Stimulated activated CD8-positive, alpha-beta memory T cell treated with anti-CD3 and anti-CD28 coated beads, Interleukin-4, amount 100 ng/mL, for 48 hours (primary cell): ENCODE data around the gene GPC3.
"Not testable (repeated sequence)": the region's sequence is repeated elsewhere in the genome, so short reads cannot be mapped to it uniquely, and the experiment has no call there.

Experiments
- DNase-seq: peaks from one replicate; pipeline ENCODE4 v3.0.0-alpha.2; 2020

Gene GPC3

DNA sequence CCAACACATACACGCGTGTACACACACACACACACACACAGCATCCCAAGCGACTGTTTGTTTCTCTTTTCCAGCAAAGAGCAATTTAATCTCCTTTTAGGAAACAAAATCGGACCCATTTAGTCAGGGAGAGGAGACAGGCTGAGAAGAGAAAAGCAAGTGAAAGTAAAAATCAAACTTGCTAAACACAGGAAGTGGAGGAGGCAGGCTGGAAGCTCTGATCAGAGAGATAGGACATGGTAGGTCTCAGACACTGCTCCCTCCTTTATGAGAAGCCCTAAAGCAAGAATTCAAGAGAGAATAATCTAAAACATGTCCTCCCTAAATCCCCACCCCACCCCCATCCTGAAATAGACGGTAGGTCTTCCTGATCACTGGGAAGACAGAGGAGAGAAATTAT lies 62.3 kb downstream of the GPC3 start:
- no peak for DNase-seq

- no peak for DNase-seq
These were observed 63.0 kb downstream of the GPC3 start for GRCh38 chrX:133922390-133922771.

- peak; percentile 45 for DNase-seq
These were observed 63.5 kb downstream of the GPC3 start for GRCh38 chrX:133921764-133922389.

DNA sequence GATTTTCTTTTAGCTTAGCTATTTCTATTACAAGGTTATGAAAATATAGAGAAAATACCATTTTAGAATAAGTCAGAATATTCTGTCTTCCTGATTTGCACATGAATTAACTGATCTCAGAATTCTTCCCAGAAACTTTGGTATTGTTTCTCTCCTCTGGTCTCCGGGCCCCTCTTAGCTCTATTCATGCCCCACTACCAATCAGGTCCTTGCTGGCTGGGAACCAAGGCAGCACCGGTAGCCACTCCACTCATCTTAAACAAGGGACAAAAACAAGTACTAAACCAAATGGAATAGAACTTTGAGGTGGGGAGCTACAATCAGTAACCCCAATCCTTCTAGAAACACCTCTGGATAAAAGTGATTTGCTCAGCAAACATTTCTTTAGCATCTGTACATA lies 64.3 kb downstream of the GPC3 start:
- DNase-seq, result no peak

GRCh38 chrX:133918361-133918771 lies 67.0 kb downstream of the GPC3 start:
- no peak for DNase-seq

DNA sequence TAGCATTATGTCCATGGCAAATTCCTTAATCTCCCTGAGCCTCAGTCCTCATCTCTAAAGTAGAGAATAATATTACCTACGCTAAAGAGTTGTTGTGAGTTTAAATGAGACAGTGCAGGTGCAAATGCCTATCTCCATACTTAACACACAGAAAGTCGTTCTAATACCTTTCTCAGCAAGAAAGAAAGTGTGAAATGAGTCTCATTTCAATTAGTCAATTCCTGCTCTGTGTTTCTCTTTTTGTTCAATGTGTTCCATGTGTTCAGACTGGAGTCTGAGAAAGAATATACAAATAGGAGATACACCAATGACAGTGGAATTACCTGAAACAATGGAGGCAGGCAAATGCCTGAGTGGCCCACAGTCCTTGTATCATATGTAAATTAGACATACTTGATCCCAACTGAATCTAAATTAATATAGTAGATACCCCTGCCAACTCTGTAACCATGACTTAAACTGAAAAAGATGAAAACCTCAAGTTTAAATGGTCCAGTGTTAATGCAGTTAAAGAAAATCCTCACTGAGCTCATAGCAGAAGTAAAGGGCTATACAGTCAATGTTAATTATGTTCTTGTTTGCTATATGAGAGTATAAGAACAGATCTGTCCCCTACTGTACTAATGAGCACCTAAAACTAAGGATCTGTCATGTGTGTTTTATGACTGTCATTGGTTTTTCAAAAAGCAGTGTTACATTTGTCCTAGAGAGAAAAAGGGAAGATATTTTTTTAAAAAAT lies 68.2 kb downstream of the GPC3 start:
- no peak for DNase-seq

GRCh38 chrX:133913658-133914388 lies 71.6 kb downstream of the GPC3 start:
- no peak for DNase-seq

DNA sequence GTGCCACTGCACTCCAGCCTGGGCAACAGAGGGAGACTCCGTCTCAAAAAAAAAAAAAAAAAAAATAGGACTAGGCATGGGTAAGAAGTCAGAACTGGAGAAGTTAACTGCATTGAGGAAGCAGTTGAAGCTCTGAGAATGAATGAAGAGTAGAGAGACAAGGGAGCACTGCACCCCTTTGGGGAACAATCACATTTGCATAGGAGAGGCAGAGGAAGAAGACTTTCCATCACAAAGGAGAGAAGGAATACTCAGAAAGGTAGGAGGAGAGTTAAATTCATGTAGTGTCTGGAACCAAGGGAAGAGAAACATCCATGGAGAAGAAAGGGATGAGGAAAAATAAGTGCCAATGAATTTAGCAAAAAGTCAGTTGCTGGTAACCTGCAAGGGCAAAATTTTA lies 72.4 kb downstream of the GPC3 start:
- no peak for DNase-seq

DNA sequence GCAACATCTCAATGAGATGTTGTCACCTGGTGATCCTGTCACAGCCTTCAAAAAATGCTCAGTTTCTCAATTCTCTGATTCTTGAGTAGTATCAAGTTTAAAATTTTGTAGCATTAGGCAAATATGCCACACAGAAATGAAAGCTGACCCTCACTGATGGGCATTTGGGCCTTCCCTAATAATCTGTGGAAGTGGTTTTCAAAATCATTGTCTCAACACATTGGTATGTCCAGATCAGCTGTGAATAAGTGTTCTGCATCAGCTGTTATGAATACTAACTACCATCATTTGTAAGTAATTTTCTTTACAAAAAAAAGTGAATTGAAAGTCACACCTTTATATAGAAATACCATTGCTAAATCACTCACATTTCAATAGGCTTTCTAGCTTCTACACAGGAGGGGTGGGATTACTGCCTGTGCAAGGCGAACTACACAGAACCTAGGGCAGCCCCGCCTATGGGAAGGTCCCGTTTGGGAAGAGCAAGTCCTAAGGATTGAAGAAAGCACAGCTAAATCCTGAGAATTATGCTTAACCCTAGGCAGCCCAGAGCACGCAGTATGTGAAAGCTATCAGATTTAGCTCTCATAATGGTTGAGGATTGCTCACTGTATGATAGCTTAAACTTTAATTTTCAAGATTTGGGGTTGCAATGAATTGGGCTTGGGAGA lies 73.4 kb downstream of the GPC3 start:
- no peak for DNase-seq

DNA sequence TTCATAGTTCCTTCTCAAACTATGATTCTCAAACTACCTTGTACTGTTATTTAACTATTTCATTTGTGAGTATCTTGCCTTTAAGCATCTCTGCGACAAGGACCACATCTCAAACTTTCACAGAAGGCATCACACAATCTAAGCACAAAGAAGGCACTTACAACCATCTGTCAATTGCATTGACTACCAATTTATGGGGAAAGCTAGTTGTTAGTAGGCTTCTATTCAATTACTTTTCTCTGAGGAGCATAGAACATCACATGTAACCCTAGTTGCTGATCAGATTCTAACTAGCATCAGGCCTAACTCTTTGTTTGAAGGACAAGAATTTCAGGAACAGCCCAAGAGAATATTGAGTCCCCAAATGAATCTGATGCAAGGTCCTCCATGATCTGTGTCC lies 74.9 kb downstream of the GPC3 start:
- no peak for DNase-seq

DNA sequence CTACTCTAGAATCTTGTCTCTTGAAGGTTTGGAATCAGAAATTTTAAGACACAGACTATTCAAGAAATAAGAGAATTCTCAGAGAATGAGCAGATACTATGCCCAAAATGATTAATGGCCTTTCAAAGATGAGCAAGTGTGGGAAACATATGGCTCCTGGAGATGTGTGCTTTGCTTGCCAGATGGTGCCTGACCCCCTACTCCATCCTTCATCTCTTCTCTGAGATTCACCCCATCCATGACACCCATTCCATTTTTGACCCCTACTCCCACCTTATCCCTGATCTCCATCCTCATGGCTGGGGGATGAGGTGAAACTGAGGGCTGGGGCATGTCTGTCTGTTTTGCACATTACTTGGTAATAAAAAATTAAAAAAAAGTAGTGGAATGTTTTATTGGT lies 75.5 kb downstream of the GPC3 start:
- no peak for DNase-seq

DNA sequence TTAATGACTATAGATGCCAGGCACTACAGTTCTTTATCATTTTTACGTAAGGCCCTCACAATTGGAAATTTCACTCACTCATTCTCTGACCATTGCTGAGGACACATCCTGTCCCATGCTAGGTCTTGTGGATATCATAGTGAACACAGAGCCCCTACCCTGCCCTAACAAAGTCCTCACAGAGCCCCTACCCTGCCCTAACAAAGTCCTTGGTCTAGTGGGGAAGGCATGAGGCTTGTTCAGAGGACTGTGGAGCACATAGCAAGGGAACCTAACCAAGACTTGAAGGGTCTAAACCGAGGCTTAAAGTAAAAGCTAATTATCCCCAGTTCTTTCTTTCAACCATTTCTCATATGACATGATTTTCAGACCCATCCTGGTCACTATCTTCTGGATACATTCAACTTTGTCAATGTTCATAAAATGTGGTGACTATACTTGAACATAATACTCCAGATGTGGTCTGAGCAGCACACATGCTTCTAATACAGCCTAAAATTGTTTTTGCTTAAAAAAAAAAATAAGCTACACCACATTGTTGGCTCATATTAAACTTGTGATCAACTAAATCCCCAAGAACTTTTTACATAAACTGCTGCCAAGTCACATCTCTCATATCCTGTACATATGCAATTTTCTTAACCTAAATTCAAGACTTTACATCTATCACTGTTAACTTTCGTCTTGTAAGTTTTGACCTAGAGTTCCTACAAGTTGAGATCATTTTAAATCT lies 77.0 kb downstream of the GPC3 start:
- DNase-seq, result no peak

DNA sequence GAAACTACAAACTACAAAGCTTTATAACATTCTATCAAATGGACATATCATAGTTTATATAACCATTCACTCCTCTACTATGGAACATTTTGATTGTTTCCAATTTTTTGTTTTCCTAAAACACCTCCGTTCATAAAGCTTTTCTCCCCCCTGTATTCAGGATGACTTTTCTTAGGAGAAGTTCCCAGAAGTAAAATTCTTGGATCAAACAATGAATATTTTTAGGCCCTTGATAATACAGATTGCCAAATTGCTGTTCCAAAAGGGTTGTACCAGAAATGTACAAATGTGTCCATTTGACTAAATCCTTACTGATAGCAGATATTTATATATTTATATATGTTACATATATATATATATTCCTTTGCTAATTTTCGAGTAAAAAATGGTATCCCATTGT lies 77.8 kb downstream of the GPC3 start:
- no peak for DNase-seq

- DNase-seq, result no peak
These were observed 80.1 kb downstream of the GPC3 start for GRCh38 chrX:133905305-133905704.

- DNase-seq, result no peak
These were observed 87.7 kb downstream of the GPC3 start for GRCh38 chrX:133897593-133898163.

GRCh38 chrX:133892337-133892736 lies 93.1 kb downstream of the GPC3 start:
- no peak for DNase-seq

GRCh38 chrX:133888984-133889383 lies 96.4 kb downstream of the GPC3 start:
- no peak for DNase-seq

DNA sequence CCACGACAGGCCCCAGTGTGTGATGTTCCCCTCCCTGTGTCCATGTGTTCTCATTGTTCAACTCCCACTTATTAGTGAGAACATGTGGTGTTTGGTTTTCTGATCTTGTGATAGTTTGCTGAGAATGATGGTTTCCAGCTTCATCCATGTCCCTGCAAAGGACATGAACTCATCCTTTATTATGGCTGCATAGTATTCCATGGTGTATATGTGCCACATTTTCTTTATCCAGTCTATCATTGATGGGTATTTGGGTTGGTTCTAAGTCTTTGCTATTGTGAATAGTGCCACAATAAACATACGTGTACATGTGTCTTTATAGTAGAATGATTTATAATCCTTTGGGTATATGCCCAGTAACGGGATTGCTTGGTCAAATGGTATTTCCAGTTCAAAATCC lies 97.3 kb downstream of the GPC3 start:
- DNase-seq, result not testable (repeated sequence)

- DNase-seq, result no peak
These were observed 100.7 kb downstream of the GPC3 start for GRCh38 chrX:133884430-133885394.

GRCh38 chrX:133881893-133882292 lies 103.5 kb downstream of the GPC3 start:
- no peak for DNase-seq

GRCh38 chrX:133881007-133881406 lies 104.4 kb downstream of the GPC3 start:
- no peak for DNase-seq
